T-helper 1 cell treated with Interleukin-12 subunit alpha and Interleukin-12 subunit beta and Interleukin-4 antibody, amounts not matched to agents 30 ng/mL and 1 ng/mL, for 36 hours (primary cell): Measurements from ENCODE around the gene ABCB10. TPM values are rescaled to one million over a fixed set of nuclear protein-coding genes. Genes with fewer than 3 reads are reported as not detected.
"Not testable (repeated sequence)": the region's sequence is repeated elsewhere in the genome, so short reads cannot be mapped to it uniquely, and the experiment has no call there.

Experiments used
- intact Hi-C: fragments of 100-400 bp; cut with micrococcal nuclease; formaldehyde crosslinking; loops from one replicate; pipeline ENCODE4 v1.15.1; 2024
- total RNA-seq: library from RNA; stranded (reverse); gene quantifications from 2 replicates; pipeline ENCODE4 v1.2.3, GENCODE V29; 2022

ABCB10 gene
- total RNA-seq, 1 donor from 2014 or later: 32.3 TPM

- intact Hi-C loops: no loop called here
These were observed 19.6 kb downstream of the ABCB10 start for GRCh38 chr1:229538945-229539344.

- intact Hi-C loops: no loop called here
These were observed 20.6 kb downstream of the ABCB10 start for GRCh38 chr1:229537894-229538293.

GRCh38 chr1:229536982-229537381 lies 21.5 kb downstream of the ABCB10 start:
- intact Hi-C loops: no loop called here

- intact Hi-C loops: no loop called here
These were observed 23.3 kb downstream of the ABCB10 start for GRCh38 chr1:229535230-229535629.

GRCh38 chr1:229531326-229531725 lies 27.2 kb downstream of the ABCB10 start:
- intact Hi-C loops: no loop called here

- intact Hi-C loops: no loop called here
These were observed 28.9 kb downstream of the ABCB10 start for GRCh38 chr1:229529639-229530038.

- intact Hi-C loops: no loop called here
These were observed 31.8 kb downstream of the ABCB10 start for GRCh38 chr1:229526695-229527094.

GRCh38 chr1:229523052-229523451 lies 35.5 kb downstream of the ABCB10 start:
- intact Hi-C loops: no loop called here

- intact Hi-C loops: loop anchor here (1.0 kb wide), 4 partner anchors 33 to 850 kb away; partner anchors contain the start of gene RAB4A
These were observed 43.8 kb downstream of the ABCB10 start for GRCh38 chr1:229514578-229515275.

- intact Hi-C loops: not testable (repeated sequence)
These were observed 46.9 kb downstream of the ABCB10 start for GRCh38 chr1:229511625-229512024.

GRCh38 chr1:229511201-229511600 lies 47.3 kb downstream of the ABCB10 start:
- intact Hi-C loops: not testable (repeated sequence)

- intact Hi-C loops: loop anchor here (2.0 to 5.0 kb wide), 8 partner anchors 69 to 1468 kb away; partner anchors contain the start of genes ARV1, RHOU and TTC13
These were observed 48.9 kb downstream of the ABCB10 start for GRCh38 chr1:229509576-229509975.

- intact Hi-C loops: loop anchor here (1.0 to 5.0 kb wide), 16 partner anchors 9 to 1468 kb away; partner anchors contain the start of genes ABCB10, ARV1, MRPL55 and RAB4A
These were observed 49.6 kb downstream of the ABCB10 start for GRCh38 chr1:229508823-229509337.

GRCh38 chr1:229507951-229508822 lies 50.3 kb downstream of the ABCB10 start, which contains the start of gene NUP133:
NUP133 (minus strand) TSS chr1:229508341; CDS start chr1:229508249, 92 bp downstream.
- intact Hi-C loops: loop anchor here (1.0 to 5.0 kb wide), 16 partner anchors 8 to 1469 kb away; partner anchors contain the start of genes ABCB10, ARV1, MRPL55 and RAB4A

GRCh38 chr1:229507502-229507901 lies 51.0 kb downstream of the ABCB10 start:
- intact Hi-C loops: loop anchor here (5.0 kb wide), 5 partner anchors 180 to 1470 kb away; partner anchors contain the start of genes ARV1, RHOU and TTC13

- intact Hi-C loops: loop anchor here (5.0 kb wide), 5 partner anchors 179 to 1471 kb away; partner anchors contain the start of genes ARV1, RHOU and TTC13
These were observed 51.9 kb downstream of the ABCB10 start for GRCh38 chr1:229506633-229507032.

- intact Hi-C loops: no loop called here
These were observed 62.7 kb downstream of the ABCB10 start for GRCh38 chr1:229495782-229496181.

- intact Hi-C loops: no loop called here
These were observed 71.3 kb downstream of the ABCB10 start for GRCh38 chr1:229487181-229487580.

- intact Hi-C loops: no loop called here
These were observed 73.2 kb downstream of the ABCB10 start for GRCh38 chr1:229485318-229485717.

- intact Hi-C loops: loop anchor here (1.0 to 5.0 kb wide), 4 partner anchors 210 to 818 kb away; partner anchors contain the start of gene RAB4A
These were observed 76.0 kb downstream of the ABCB10 start for GRCh38 chr1:229482511-229482910.

- intact Hi-C loops: loop anchor here (5.0 kb wide), 1 partner anchor 208 kb away; the partner anchor contains the start of gene RAB4A
These were observed 78.0 kb downstream of the ABCB10 start for GRCh38 chr1:229480495-229480894.
